Esophagus muscularis mucosa (tissue), 3 donors: ENCODE data around the gene FCRL4.

Source experiments
- POLR2AphosphoS5 ChIP-seq, 2 donors: sonication (generic); formaldehyde crosslinking; IDR thresholded peaks; one replicate each; pipeline ENCODE4 v1.6.1; 2017; ENCODE audit warnings: antibody characterized with exemption in 2 of 2
- TF ChIP-seq, protein P1 (sequence below), 3 experiments: fragments of 200-600 bp in 2 of 3; fragments of 450-650 bp in 1 of 3; sonication (generic) in 2 of 3; IDR thresholded peaks; one replicate each; pipeline ENCODE4 v1.5.1; 2017 to 2019; ENCODE audit warnings: antibody characterized with exemption in 3 of 3, mild to moderate bottlenecking in 2 of 3, moderate library complexity in 1 of 3

DNA sequence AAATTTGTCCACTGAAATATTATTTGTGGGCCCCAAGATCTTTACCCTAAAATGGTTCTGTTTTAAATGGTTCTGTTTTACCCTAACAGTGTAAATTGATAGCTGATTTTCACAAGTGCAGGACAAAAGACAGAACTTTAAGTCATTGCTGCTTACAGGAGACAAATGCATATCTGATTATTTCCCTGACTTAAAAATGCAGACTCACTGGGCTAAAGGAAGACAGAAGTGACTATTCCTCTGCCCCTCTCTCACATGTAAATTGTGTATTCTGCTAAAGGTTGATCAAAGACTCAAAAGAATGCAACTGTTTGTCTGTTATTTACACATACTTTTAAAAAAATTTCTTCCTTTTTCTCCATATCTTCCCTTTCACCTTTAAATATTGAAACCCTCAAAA lies 58.3 kb downstream of the FCRL4 start:
- TF ChIP-seq, protein P1, sequence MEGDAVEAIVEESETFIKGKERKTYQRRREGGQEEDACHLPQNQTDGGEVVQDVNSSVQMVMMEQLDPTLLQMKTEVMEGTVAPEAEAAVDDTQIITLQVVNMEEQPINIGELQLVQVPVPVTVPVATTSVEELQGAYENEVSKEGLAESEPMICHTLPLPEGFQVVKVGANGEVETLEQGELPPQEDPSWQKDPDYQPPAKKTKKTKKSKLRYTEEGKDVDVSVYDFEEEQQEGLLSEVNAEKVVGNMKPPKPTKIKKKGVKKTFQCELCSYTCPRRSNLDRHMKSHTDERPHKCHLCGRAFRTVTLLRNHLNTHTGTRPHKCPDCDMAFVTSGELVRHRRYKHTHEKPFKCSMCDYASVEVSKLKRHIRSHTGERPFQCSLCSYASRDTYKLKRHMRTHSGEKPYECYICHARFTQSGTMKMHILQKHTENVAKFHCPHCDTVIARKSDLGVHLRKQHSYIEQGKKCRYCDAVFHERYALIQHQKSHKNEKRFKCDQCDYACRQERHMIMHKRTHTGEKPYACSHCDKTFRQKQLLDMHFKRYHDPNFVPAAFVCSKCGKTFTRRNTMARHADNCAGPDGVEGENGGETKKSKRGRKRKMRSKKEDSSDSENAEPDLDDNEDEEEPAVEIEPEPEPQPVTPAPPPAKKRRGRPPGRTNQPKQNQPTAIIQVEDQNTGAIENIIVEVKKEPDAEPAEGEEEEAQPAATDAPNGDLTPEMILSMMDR (IDR thresholded peaks at IDR 0.05) = no peak
- TF ChIP-seq POLR2AphosphoS5 (IDR thresholded peaks at IDR 0.05) = no peak
